H9 (cell line): ENCODE data around the gene BICD2. TPM values are rescaled to one million over a fixed set of nuclear protein-coding genes. Genes with fewer than 3 reads are reported as not detected.

Source experiments
- DNase-seq: peaks from one replicate; pipeline ENCODE4 v3.0.0-alpha.2; 2017
- H2AFZ ChIP-seq: one replicate; pipeline ENCODE4 v1.6.1; 2013; ENCODE audit warnings: mild to moderate bottlenecking, low read length, control low read depth, moderate library complexity
- H2AK5ac ChIP-seq: 2 replicates; pipeline ENCODE4 v1.6.1; 2013; ENCODE audit warnings: low read length, control low read depth, mixed read lengths; ENCODE audit not compliant: insufficient read length
- H2BK120ac ChIP-seq: one replicate; pipeline ENCODE4 v1.6.1; 2013; ENCODE audit warnings: low read depth, mild to moderate bottlenecking, low read length, control low read depth, inconsistent platforms; ENCODE audit not compliant: poor library complexity, severe bottlenecking
- H2BK12ac ChIP-seq: 2 replicates; pipeline ENCODE4 v1.6.1; 2013; ENCODE audit warnings: low read length, control low read depth, mixed read lengths, low read depth; ENCODE audit not compliant: insufficient read length
- H2BK15ac ChIP-seq: 2 replicates; pipeline ENCODE4 v1.6.1; 2013; ENCODE audit warnings: low read depth, low read length, control low read depth
- H2BK20ac ChIP-seq: one replicate; pipeline ENCODE4 v1.6.1; 2013; ENCODE audit warnings: low read depth, mild to moderate bottlenecking, low read length, control low read depth, inconsistent platforms; ENCODE audit not compliant: poor library complexity, severe bottlenecking
- H2BK5ac ChIP-seq: 2 replicates; pipeline ENCODE4 v1.6.1; 2013; ENCODE audit warnings: low read length, control low read depth, mixed read lengths; ENCODE audit not compliant: insufficient read length
- H3K14ac ChIP-seq: 2 replicates; pipeline ENCODE4 v1.6.1; 2013; ENCODE audit warnings: low read length, control low read depth; ENCODE audit not compliant: insufficient read depth
- H3K18ac ChIP-seq: 2 replicates; pipeline ENCODE4 v1.6.1; 2013; ENCODE audit warnings: low read depth, mild to moderate bottlenecking, mixed read lengths, low read length, control low read depth; ENCODE audit not compliant: insufficient read length
- H3K23ac ChIP-seq: 2 replicates; pipeline ENCODE4 v1.6.1; 2013; ENCODE audit warnings: low read length, control low read depth, mixed read lengths, low read depth; ENCODE audit not compliant: insufficient read length
- H3K23me2 ChIP-seq: 2 replicates; pipeline ENCODE4 v1.6.1; 2013; ENCODE audit warnings: low read depth, mild to moderate bottlenecking, mixed read lengths, low read length, control low read depth; ENCODE audit not compliant: insufficient read length, poor library complexity, severe bottlenecking
- H3K27ac ChIP-seq: 2 replicates; pipeline ENCODE4 v1.5.1; 2013; ENCODE audit warnings: low read length, control low read depth, mixed read lengths, low read depth; ENCODE audit not compliant: insufficient read length
- H3K27me3 ChIP-seq: 2 replicates; pipeline ENCODE4 v1.6.1; 2013; ENCODE audit warnings: low read length, control low read depth, inconsistent platforms; ENCODE audit not compliant: insufficient read depth
- H3K4ac ChIP-seq: 2 replicates; pipeline ENCODE4 v1.6.1; 2013; ENCODE audit warnings: low read depth, mild to moderate bottlenecking, control low read depth, inconsistent platforms, low read length, moderate library complexity
- H3K4me1 ChIP-seq: 2 replicates; pipeline ENCODE4 v1.6.1; 2013; ENCODE audit warnings: low read length, control low read depth, inconsistent platforms; ENCODE audit not compliant: insufficient read depth
- H3K4me2 ChIP-seq: 2 replicates; pipeline ENCODE4 v1.6.1; 2013; ENCODE audit warnings: low read length, control low read depth, mixed read lengths; ENCODE audit not compliant: insufficient read length, insufficient read depth
- H3K56ac ChIP-seq: 2 replicates; pipeline ENCODE4 v1.6.1; 2013; ENCODE audit warnings: low read depth, mild to moderate bottlenecking, mixed read lengths, low read length, control low read depth; ENCODE audit not compliant: insufficient read length
- H3K79me1 ChIP-seq: 2 replicates; pipeline ENCODE4 v1.6.1; 2013; ENCODE audit warnings: low read depth, mild to moderate bottlenecking, moderate library complexity, low read length, control low read depth, inconsistent platforms; ENCODE audit not compliant: insufficient read depth, poor library complexity, severe bottlenecking
- H3K79me2 ChIP-seq: 2 replicates; pipeline ENCODE4 v1.6.1; 2013; ENCODE audit warnings: low read length, control low read depth, inconsistent platforms; ENCODE audit not compliant: insufficient read depth
- H3K9ac ChIP-seq: 2 replicates; pipeline ENCODE4 v1.6.1; 2013; ENCODE audit warnings: low read length, control low read depth, mixed read lengths; ENCODE audit not compliant: insufficient read length; ENCODE audit errors: extremely low read depth
- H3K9me3 ChIP-seq: one replicate; pipeline ENCODE4 v1.6.1; 2013; ENCODE audit warnings: low read depth, low read length, inconsistent platforms; ENCODE audit not compliant: control insufficient read depth
- H3T11ph ChIP-seq: one replicate; pipeline ENCODE4 v1.6.1; 2013; ENCODE audit warnings: mild to moderate bottlenecking, low read length, control low read depth, inconsistent platforms
- H4K20me1 ChIP-seq: one replicate; pipeline ENCODE4 v1.6.1; 2013; ENCODE audit not compliant: control insufficient read depth, insufficient read length, insufficient read depth
- H4K5ac ChIP-seq: 2 replicates; pipeline ENCODE4 v1.6.1; 2013; ENCODE audit warnings: low read depth, mild to moderate bottlenecking, mixed read lengths, low read length, control low read depth; ENCODE audit not compliant: insufficient read length
- H4K8ac ChIP-seq: replicated peaks from 2 replicates; pipeline ENCODE4 v1.6.1; 2013; ENCODE audit warnings: low read length, control low read depth, mixed read lengths, low read depth; ENCODE audit not compliant: insufficient read length
- H4K91ac ChIP-seq: 2 replicates; pipeline ENCODE4 v1.6.1; 2013; ENCODE audit warnings: low read depth, mild to moderate bottlenecking, moderate library complexity, mixed read lengths, low read length, control low read depth; ENCODE audit not compliant: insufficient read length
- H3K27ac Mint-ChIP-seq, 3 experiments: 2 replicates in 2 of 3; 3 replicates in 1 of 3; pipeline ENCODE4 v1.8.0; 2020 to 2021; ENCODE audit warnings: mixed read lengths in 3 of 3, mild to moderate bottlenecking in 1 of 3, moderate library complexity in 1 of 3
- H3K27me3 Mint-ChIP-seq: 2 replicates; pipeline ENCODE4 v1.8.0; 2021; ENCODE audit warnings: low read depth, mild to moderate bottlenecking, moderate library complexity, mixed read lengths
- H3K36me3 Mint-ChIP-seq, 3 experiments: 2 replicates in 2 of 3; 3 replicates in 1 of 3; pipeline ENCODE4 v1.8.0; 2020 to 2021; ENCODE audit warnings: low read depth in 3 of 3, mixed read lengths in 3 of 3; ENCODE audit not compliant: insufficient read depth in 1 of 3
- H3K4me1 Mint-ChIP-seq, 2 experiments: 2 replicates each; pipeline ENCODE4 v1.8.0; 2020; ENCODE audit warnings: mixed read lengths in 2 of 2
- H3K4me3 Mint-ChIP-seq, 2 experiments: 2 replicates in 1 of 2; 3 replicates in 1 of 2; pipeline ENCODE4 v1.8.0; 2020 to 2021; ENCODE audit warnings: mild to moderate bottlenecking in 2 of 2, mixed read lengths in 2 of 2, moderate library complexity in 1 of 2
- H3K9me3 Mint-ChIP-seq, 2 experiments: 2 replicates in 1 of 2; 3 replicates in 1 of 2; pipeline ENCODE4 v1.8.0; 2020; ENCODE audit warnings: mild to moderate bottlenecking in 2 of 2, mixed read lengths in 2 of 2, moderate library complexity in 1 of 2
- WGBS: extraction: QIAGEN DNeasy Blood & Tissue Kit; methylation state at CpG from one replicate; pipeline ENCODE4 v1.1.7; 2013; ENCODE audit warnings: missing lambda C conversion rate, low lambda C conversion rate, mixed read lengths; ENCODE audit not compliant: insufficient read length; ENCODE audit errors: extremely low coverage; 5-methylcytosine and 5-hydroxymethylcytosine counted together
- total RNA-seq: library from RNA; stranded (reverse); gene quantifications from 2 replicates; pipeline ENCODE4 v1.2.1, GENCODE V29; 2021
- TF ChIP-seq, protein P1 (sequence below): fragments of 200-600 bp; sonication (generic); conservative IDR thresholded peaks from 3 replicates; pipeline ENCODE4 v1.8.0; 2021; ENCODE audit warnings: antibody characterized with exemption, mild to moderate bottlenecking

BICD2 gene
- total RNA-seq, 1 experiment from 2014 or later, result 22.3 TPM

DNA sequence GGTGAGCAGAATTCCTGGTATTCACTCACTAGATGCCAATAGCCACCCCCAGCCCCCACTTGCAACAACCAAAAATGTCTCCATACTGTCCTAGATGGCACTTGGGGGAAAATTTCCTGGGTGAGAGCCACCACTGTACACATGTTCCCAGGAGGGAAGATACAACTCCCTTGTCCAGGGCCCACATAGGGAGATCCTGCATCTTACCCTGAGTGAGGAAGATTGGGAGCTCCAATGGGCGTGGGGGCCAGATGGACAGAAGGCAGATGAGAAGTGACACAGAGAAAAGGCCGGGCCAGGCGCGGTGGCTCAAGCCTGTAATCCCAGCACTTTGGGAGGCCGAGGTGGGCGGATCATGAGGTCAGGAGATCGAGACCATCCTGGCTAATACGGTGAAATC lies 82.4 kb downstream of the BICD2 start:
- no peak for DNase-seq
- Histone ChIP-seq H3K4me1 (peaks cover 4% of the 10 kb centered on the region; the same call in 1 of the 2 replicates), H4K91ac (no peak overlapping the region), H3K79me1 (no peaks in the 10 kb centered on the region), H4K20me1 (no peaks in the 10 kb centered on the region), H3K9ac (peak overlapping the region; percentile 11), H3K9me3 (no peaks in the 10 kb centered on the region), H3K56ac (no peak overlapping the region), H2BK15ac (no peak overlapping the region), H2BK12ac (no peak overlapping the region), H2BK5ac (no peak overlapping the region), H3K27me3 (no peaks in the 10 kb centered on the region), H2AK5ac (peak overlapping the region; percentile 8), H3K4me2 (no peak overlapping the region), H3K23me2 (no peaks in the 10 kb centered on the region), H3K23ac (no peak overlapping the region), H3K4ac (no peak overlapping the region), H2BK120ac (no peak overlapping the region), H2AFZ (no peak overlapping the region), H3K14ac (no peak overlapping the region), H3K27ac (no peak overlapping the region), H2BK20ac (no peak overlapping the region), H3K18ac (no peak overlapping the region), H3K79me2 (no peaks in the 10 kb centered on the region), H4K8ac (no peak overlapping the region), H4K5ac (no peak overlapping the region), H3T11ph (no peak overlapping the region)
- TF ChIP-seq, protein P1, sequence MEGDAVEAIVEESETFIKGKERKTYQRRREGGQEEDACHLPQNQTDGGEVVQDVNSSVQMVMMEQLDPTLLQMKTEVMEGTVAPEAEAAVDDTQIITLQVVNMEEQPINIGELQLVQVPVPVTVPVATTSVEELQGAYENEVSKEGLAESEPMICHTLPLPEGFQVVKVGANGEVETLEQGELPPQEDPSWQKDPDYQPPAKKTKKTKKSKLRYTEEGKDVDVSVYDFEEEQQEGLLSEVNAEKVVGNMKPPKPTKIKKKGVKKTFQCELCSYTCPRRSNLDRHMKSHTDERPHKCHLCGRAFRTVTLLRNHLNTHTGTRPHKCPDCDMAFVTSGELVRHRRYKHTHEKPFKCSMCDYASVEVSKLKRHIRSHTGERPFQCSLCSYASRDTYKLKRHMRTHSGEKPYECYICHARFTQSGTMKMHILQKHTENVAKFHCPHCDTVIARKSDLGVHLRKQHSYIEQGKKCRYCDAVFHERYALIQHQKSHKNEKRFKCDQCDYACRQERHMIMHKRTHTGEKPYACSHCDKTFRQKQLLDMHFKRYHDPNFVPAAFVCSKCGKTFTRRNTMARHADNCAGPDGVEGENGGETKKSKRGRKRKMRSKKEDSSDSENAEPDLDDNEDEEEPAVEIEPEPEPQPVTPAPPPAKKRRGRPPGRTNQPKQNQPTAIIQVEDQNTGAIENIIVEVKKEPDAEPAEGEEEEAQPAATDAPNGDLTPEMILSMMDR, result no peak
- Mint-ChIP-seq H3K4me3 (no peak overlapping the region), H3K36me3 (no peaks in the 10 kb centered on the region), H3K9me3 (no peaks in the 10 kb centered on the region; a peak in 1 of 5 replicates), H3K4me1 (peaks cover 17 to 19% of the 10 kb centered on the region in 2 experiments), H3K27ac (no peak overlapping the region), H3K27me3 (no peaks in the 10 kb centered on the region)
- WGBS, result no CpG with 5 or more reads among the region's 8 CpGs
